H1 (cell line): ENCODE data around the gene FOXF2. TPM values are rescaled to one million over a fixed set of nuclear protein-coding genes. Genes with fewer than 3 reads are reported as not detected.

ENCODE experiments used
- CHD7 ChIP-seq: fragments of 300-600 bp; sonication (generic); IDR thresholded peaks from 2 replicates; pipeline ENCODE4 v1.7.1; 2012; ENCODE audit warnings: low read length, moderate library complexity, mild to moderate bottlenecking, inconsistent platforms; ENCODE audit not compliant: insufficient replicate concordance
- RAD21 ChIP-seq, 2 experiments: IDR thresholded peaks in 1 of 2; conservative IDR thresholded peaks in 1 of 2; 2 replicates each; pipeline ENCODE4 v1.6.1; 2011; ENCODE audit warnings: low read depth in 2 of 2, low read length in 2 of 2, improper control_type of control experiment in 1 of 2, inconsistent platforms in 1 of 2, mild to moderate bottlenecking in 1 of 2, moderate library complexity in 1 of 2
- SP2 ChIP-seq: IDR thresholded peaks from 2 replicates; pipeline ENCODE4 v1.6.1; 2012; ENCODE audit warnings: mild to moderate bottlenecking, low read length, inconsistent platforms
- polyA plus RNA-seq, 7 experiments: library from polyadenylated mRNA; depleted of rRNA in 3 of 7; stranded (reverse) in 5 of 7; unstranded in 2 of 7; fragments of >200 nt in 5 of 7; fragments of 200-250 nt in 2 of 7; gene quantifications; 1 replicate in 5 of 7; 2 replicates in 1 of 7; 4 replicates in 1 of 7; pipeline versions ENCODE4 v1.2.1 to v1.2.3, GENCODE V29; 2011 to 2013; ENCODE audit warnings: missing spikeins in 2 of 7, mixed read lengths in 2 of 7
- total RNA-seq: library from RNA; stranded (reverse); fragmentation: NEBNext Ultra II Directional; extraction: Animal tissue kit (Norgen Biotek cat#: 25700); gene quantifications from 2 replicates; pipeline ENCODE4 v1.2.1, GENCODE V29; 2021

FOXF2 gene
- total and polyA plus RNA-seq, 2 of the 8 experiments (the other 6 are each of a cell fraction or from before 2014, with no cell fraction given) = 0.05 TPM; not detected in 1

DNA sequence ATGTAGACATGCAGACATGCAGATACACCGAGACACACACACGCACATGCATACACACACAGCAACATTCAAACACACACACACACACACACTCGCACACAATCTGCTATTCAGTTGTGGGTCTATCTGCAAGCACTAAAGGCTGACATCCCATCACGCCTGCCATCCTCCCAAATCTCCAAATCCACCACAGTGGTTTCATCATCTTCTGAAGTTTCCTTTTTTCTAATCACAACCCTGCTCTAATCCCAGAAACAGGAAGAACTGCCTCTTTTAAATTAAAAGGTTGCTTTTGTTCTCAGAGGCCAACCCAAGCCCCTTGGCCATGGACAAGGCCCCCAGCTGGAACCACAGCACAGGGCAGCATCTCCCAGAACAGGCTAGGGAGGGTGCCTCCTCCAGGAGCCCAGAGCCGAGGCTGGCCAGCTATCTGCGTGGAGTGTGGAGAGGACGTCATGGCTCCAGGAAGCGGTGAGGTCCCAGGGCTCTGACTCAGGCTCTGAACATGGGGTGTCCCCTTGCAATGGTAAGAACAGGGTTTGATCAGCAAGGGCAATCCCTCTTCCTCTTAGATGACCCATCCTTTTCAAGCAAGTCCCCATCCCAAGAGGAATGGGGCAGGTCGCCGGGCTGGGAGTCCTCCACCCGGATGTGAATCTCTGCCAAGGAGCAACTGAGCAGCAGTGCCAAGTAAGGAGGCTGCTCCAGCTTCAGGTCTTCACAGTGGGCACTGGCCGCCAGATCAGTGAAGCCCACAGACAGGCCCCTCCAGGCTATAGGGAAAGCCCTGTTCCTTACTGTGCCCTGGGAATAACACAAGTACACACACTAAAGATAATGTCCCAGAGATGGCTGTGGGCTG, 14.7 kb downstream of the FOXF2 start (continued):
- TF ChIP-seq CHD7 = no peak
- TF ChIP-seq SP2 = no peak
- no peak for TF ChIP-seq RAD21 (IDR thresholded peaks at IDR 0.05 in 1 of 2, conservative IDR thresholded peaks at IDR 0.05 in 1 of 2; ENCODE audit: low read depth in 2 of 2, low read length in 2 of 2)
